ENCODE measurements around the gene CREBRF. TPM values are rescaled to one million over a fixed set of nuclear protein-coding genes. Genes with fewer than 3 reads are reported as not detected.

Gene CREBRF
- total and polyA plus RNA-seq, 9 of the 15 experiments (the other 6 are each of a cell fraction or from before 2014, with no cell fraction given), result 1.1 to 4.9 (median 2.9) TPM

GRCh38 chr5:173025651-173026050, 30.5 kb upstream of the CREBRF start:
- H3K4me3 ChIP-seq, result no peak overlapping the region
- H3K4me1 ChIP-seq (replicated peaks in 1 of 2; ENCODE audit: control insufficient read depth in 2 of 2, insufficient read depth in 2 of 2, low read length in 2 of 2), result peaks cover 6 to 17% of the 10 kb centered on the region in 2 experiments; a peak in 3 of 5 replicates
- H3K27ac ChIP-seq (ENCODE audit: extremely low read depth, low read depth, low read length), result no peak overlapping the region
- CTCF ChIA-PET (ENCODE audit: low intra/inter-chr PET ratio), result no interaction called here
- H3K4me2 ChIP-seq (ENCODE audit: insufficient read depth, low read length), result no peak overlapping the region
- H4K20me1 ChIP-seq (replicated peaks; ENCODE audit: control insufficient read depth, insufficient read depth, low read length), result peaks cover 13% of the 10 kb centered on the region
- H3K9me1 ChIP-seq (ENCODE audit: control insufficient read depth, insufficient read depth, low read length), result no peaks in the 10 kb centered on the region
- no TSS peak for BruUV-seq (replicated peaks)
- intact Hi-C loops (cut with micrococcal nuclease) (no loop called here), in situ Hi-C loops (cut with MboI) (no loop called here)
- ATAC-seq (no peak), FAIRE-seq (no peak), DNase-seq (ENCODE audit: extremely low read depth in 1 of 4, low spot score in 3 of 4) (no peak)
- TF ChIP-seq NFE2L1 (tag; IDR thresholded peaks at IDR 0.05; ENCODE audit: borderline replicate concordance, low read depth), result no peak
- no peak for TF ChIP-seq ZNF778 (CRISPR knock-in tag; IDR thresholded peaks at IDR 0.05)
- TF ChIP-seq KLF6 (CRISPR knock-in tag; IDR thresholded peaks at IDR 0.05; ENCODE audit: borderline replicate concordance), result no peak
- TF ChIP-seq ZNF830 (CRISPR knock-in tag; IDR thresholded peaks at IDR 0.05), result no peak
- no peak for TF ChIP-seq ZNF76 (CRISPR knock-in tag; IDR thresholded peaks at IDR 0.05; ENCODE audit: borderline replicate concordance)
- no peak for TF ChIP-seq FIP1L1 (IDR thresholded peaks at IDR 0.05; ENCODE audit: low read depth, low read length, poor library complexity, severe bottlenecking)
- TF ChIP-seq SNIP1 (IDR thresholded peaks at IDR 0.05; ENCODE audit: low read depth), result no peak
- no peak for TF ChIP-seq ELF4 (CRISPR knock-in tag; IDR thresholded peaks at IDR 0.05)
- no peak for TF ChIP-seq POLR2G (IDR thresholded peaks at IDR 0.05; ENCODE audit: low read depth, low read length)
- no peak for TF ChIP-seq ZNF41 (CRISPR knock-in tag; conservative IDR thresholded peaks at IDR 0.05)
- TF ChIP-seq DPF2 (IDR thresholded peaks at IDR 0.05), result no peak
- peaks cover 71% of the 10 kb centered on the region for H3K79me2 ChIP-seq (ENCODE audit: control insufficient read depth, insufficient read depth, low read length)
- 88% methylated on average over 6 of the region's 6 CpGs for WGBS (ENCODE audit: insufficient coverage, low coverage, missing lambda C conversion rate)
- H2AFZ ChIP-seq (ENCODE audit: low read depth, low read length), result no peak overlapping the region
- no peaks in the 10 kb centered on the region for H3K9me3 ChIP-seq (replicated peaks; ENCODE audit: control insufficient read depth, insufficient read depth, low read depth, low read length)
- POLR2A ChIA-PET, result interaction anchor here (0.6 to 1.6 kb wide), 2 partner anchors 9 to 24 kb away, joined by 3 to 7 read pairs; no protein-coding TSS in a partner anchor
- H3K36me3 ChIP-seq (ENCODE audit: control insufficient read depth, insufficient read depth, low read length), result peaks cover 59% of the 10 kb centered on the region
- no peak overlapping the region for H3K9ac ChIP-seq (ENCODE audit: insufficient read depth in 1 of 2, low read depth in 2 of 2, low read length in 2 of 2)
- no peaks in the 10 kb centered on the region for H3K27me3 ChIP-seq (ENCODE audit: control insufficient read depth in 2 of 2, insufficient read depth in 2 of 2, low read length in 2 of 2)
